NCI-H748 treated with DMSO at 0.1 percent for 48 hours (cell line): ENCODE data around the gene SOCS6.

Experiments
- DNase-seq: peaks from one replicate; lab custom pipeline; 2025; lab: John Stamatoyannopoulos, UW

SOCS6 gene

GRCh38 chr18:70288171-70288850 lies 534 bp upstream of the SOCS6 start:
- DNase-seq = no peak

GRCh38 chr18:70289351-70290312 lies 787 bp downstream of the SOCS6 start:
- no peak for DNase-seq

DNA sequence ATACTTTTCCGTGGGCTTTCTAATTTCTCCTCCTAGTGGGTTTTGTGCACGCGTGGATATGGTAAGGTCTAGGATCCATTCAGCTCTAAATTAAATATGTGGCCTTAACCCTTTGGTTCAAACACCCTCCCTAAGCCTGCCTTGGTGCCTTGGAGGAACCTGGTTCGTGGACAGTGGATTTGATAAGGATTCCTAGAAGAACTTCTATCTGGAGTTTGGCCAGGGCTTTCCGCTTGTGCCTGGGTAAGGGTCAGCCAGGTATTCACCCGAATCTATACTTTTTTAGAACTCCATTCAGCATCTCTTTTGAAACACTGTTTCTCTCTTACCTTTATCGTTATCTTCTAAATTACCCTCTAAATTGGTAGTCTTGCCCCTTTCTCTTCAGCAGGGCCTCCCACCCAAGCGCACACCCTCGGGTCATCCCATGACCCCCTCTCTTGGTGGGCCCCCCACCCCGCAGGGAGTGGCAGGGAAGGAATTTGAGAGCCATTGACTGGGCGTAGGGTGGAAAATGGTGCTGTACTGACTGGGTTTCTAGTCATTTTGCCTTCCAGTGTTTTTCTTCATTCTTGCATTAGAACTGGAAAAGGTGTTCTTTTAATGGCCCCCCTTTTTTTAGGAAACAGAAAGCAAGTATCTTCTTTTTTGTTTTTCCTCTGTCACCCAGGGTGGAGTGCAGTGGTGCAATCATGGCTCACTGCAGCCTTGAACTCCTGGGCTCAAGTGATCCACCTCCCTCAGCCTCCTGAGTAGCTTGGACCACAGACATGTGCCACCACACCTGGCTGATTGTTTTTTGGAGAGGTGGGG lies 1.8 kb downstream of the SOCS6 start:
- no peak for DNase-seq

- no peak for DNase-seq
These were observed 2.4 kb downstream of the SOCS6 start for GRCh38 chr18:70291295-70291574.

DNA sequence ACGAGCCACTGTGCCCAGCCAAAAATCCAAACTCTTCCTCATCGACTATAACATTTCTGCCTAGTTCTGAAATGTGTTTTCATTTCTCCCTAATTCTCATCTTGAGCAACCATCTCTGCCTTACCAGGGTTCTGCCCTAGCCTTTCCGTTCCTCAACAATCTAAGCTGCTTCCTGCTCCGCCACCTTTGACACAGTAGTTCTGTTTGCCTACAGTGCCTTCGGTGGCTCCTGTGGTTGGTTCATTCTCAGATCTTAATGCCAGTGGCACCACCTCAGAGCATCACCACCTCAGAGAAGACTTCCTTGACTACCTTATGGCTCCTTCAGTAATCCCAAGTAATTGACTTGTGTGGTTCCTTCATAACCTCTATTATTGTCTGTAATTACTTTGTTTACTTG lies 3.8 kb downstream of the SOCS6 start:
- DNase-seq = no peak

GRCh38 chr18:70293166-70293565 lies 4.3 kb downstream of the SOCS6 start:
- no peak for DNase-seq

- no peak for DNase-seq
These were observed 5.8 kb downstream of the SOCS6 start for GRCh38 chr18:70294471-70295191.

DNA sequence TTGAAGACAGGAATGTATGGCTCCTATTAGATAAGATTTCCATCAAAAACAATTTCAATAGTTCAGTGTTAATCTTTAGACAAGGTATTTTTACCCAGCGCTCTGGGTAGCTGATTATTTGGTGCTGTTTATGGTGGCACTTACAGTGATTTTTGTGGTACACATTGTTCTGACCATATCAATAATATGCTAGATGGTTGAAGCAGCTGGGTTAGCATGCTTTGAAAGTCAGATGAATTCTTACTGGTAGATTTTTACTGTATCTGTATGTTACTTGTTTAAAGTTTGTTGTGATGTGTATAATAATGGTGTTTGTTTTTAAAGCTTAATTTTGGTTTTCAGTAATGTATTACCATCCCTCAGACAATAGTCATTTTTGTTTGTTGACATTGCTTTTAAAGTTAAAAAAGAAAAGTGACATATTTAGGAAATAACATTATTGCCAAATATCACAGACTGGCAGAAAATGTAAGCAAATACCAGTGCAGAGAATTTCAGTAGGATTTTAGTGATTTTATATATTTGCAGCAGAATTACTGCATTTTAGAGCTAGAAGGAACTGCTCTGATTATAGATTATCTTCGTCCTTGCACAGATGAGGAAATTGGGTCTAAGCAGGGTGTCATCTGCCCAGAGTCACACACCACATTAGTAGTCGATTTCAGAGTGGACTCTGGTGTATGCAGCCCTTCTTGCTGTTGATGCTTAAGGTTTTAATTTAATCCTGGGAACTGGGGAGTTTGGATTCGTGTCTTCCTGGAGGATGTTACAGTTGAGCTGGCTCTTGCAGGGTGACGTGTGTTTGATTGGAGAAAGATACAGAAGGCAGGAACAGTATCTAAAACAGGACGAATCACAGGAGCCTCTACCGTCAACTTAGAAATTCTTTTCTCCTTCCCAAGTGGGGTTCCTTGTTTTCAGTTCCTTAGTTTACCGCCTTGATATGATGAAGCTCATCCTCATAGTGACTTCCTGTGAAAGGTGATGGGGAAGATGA lies 6.6 kb downstream of the SOCS6 start:
- no peak for DNase-seq

- DNase-seq = no peak
These were observed 7.4 kb downstream of the SOCS6 start for GRCh38 chr18:70296289-70296688.

DNA sequence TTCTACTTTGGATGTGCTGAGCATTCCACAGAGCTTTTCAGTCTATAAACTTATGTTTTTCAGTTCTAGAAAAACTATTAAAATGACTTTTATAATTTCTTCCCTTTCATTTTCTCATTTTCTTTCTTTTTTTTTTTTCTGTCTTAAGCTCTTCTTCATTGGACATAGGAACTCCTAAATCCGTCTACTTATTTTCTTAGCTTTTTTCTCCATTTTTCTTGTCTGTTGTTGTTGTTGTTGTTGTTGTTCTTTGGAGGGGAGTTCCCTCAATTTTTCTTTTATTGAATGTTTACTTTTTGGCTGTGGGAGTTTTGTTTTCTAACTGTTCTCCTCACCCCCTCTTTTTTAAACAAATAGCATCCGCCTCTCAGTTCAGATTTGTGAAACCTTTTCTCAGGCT lies 7.9 kb downstream of the SOCS6 start:
- DNase-seq = no peak

GRCh38 chr18:70299393-70299792 lies 10.5 kb downstream of the SOCS6 start:
- DNase-seq = no peak

GRCh38 chr18:70301667-70302066 lies 12.8 kb downstream of the SOCS6 start:
- DNase-seq = no peak

DNA sequence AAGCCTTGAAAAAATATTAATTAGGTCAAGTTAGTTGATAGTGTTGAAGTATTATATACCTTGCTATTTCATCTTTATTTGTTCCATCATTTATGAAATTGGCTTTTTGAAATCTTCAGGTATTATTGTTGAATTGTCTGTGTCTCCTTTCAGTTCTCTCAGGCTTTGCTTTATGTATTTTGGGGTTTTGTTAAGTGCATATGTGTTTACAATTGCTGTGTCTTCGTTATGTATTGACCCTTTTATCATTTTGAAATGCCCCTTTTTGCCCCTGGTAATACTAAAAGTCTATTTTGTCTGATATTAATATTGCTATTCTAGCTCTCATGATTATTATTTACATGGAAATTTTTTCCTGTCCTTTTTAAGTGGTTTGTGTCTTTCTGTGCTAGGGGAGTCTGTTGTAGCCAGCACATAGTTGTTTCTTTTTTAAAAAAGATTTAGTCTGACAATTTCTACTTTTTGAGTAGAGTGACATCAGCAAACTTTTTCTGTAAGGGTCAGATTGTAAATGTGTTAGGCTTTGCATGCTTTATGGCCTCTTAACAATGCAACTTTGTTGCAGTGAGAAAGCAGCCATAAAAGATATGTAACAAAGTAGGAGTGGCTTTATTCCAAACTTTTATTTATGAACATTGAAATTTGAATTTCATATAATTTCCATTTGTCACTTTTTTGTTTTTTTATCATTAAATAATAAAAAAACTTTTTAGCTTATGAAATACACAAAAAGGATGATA lies 19.9 kb downstream of the SOCS6 start:
- DNase-seq = no peak

- DNase-seq = no peak
These were observed 21.9 kb downstream of the SOCS6 start for GRCh38 chr18:70310560-70311320.

DNA sequence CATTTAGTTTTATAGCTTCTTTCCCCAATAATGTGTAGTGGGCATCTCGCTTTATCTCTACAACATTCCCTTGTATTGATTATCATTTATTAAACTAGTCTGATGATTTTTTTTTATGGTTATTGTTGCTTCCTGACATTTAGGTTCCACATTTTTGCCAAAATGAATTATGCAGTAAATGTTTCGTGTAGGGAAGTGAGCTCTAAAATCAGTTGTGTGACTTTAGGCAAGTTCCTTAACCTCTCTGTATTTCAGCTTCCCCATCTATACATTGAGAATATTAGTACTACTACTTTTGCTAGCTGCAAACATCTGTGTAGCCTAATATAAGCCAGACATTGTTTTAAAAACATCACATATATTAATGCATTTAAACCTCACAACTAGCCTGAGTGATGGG lies 22.9 kb downstream of the SOCS6 start:
- DNase-seq = no peak

- no peak for DNase-seq
These were observed 24.8 kb downstream of the SOCS6 start for GRCh38 chr18:70313640-70314039.

DNA sequence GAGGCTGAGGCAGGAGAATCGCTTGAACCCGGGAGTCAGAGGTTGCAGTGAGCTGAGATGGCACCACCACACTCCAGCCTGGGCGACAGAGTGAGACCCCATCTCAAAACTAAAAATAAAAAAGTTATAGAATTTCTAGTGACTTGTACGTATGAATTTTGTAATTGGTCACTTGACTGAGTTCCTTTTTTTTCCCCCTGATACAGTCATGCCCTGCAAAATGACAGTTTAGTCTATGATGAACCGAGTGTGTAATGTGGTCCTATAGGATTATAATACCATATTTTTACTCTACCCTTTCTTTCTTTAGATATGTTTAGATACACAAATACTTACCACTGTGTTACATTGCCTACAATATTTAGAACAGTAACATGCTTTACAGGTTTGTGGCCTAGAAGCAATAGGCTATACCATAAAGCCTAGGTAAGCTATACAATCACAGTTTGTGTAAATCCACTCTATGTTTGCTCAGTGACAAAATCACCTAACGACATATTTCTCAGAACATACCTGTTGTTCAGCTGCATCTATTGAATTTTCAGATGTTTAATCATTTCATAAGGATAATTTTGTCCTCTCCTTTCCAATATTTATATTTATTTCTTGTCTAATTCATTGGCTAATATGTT lies 25.4 kb downstream of the SOCS6 start:
- DNase-seq = no peak

DNA sequence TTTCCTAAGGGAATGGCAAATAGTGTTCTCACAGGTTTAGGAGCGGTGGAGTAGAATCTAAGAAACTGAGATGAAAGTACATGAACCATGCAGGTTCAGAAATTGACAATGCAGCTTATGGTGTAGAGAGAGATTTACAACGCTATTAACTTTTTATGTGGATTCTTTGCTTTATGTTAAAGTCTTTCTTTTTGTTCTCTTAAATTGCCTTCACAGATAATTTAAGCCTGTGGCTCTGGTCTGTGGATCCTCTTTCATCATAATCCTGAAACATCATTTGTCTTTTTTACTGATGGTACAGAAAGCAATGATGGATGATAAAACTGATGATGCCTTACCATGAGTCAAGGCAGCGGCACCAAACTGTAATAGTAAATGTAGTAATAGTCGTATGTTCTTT lies 30.3 kb downstream of the SOCS6 start:
- no peak for DNase-seq

- DNase-seq = no peak
These were observed 32.8 kb downstream of the SOCS6 start for GRCh38 chr18:70321616-70322015.
